SK-N-MC (cell line): ENCODE measurements around the gene NPTXR.

Experiments used
- DNase-seq: peaks from one replicate; pipeline ENCODE4 v3.0.0-alpha.2; 2011; ENCODE audit warnings: low read depth, low spot score
- H3K27ac ChIP-seq: fragments of 200-600 bp; sonication (generic); 2 replicates; pipeline ENCODE4 v1.5.1; 2016; ENCODE audit warnings: mixed run types
- H3K36me3 ChIP-seq: fragments of 200-600 bp; sonication (generic); 2 replicates; pipeline ENCODE4 v1.6.1; 2017; ENCODE audit warnings: antibody characterized with exemption, low read length, mixed read lengths; ENCODE audit not compliant: insufficient read depth
- H3K4me3 ChIP-seq: fragments of 200-600 bp; sonication (generic); 2 replicates; pipeline ENCODE4 v1.5.1; 2016
- H3K9ac ChIP-seq: fragments of 200-600 bp; sonication (generic); 2 replicates; pipeline ENCODE4 v1.8.0; 2017; ENCODE audit warnings: mixed run types, mixed read lengths; ENCODE audit not compliant: insufficient read length
- H3K9me3 ChIP-seq: fragments of 200-600 bp; sonication (generic); 2 replicates; pipeline ENCODE4 v1.6.1; 2017; ENCODE audit warnings: low read depth, mild to moderate bottlenecking, antibody characterized with exemption, low read length, moderate library complexity, mixed read lengths
- EZH2 ChIP-seq: fragments of 200-600 bp; sonication (generic); IDR thresholded peaks from one replicate; pipeline ENCODE4 v1.6.1; 2017; ENCODE audit warnings: antibody characterized with exemption
- FOXP2 ChIP-seq: optimal IDR thresholded peaks from 2 replicates; pipeline ENCODE3; 2011; ENCODE audit warnings: mild to moderate bottlenecking, moderate library complexity; ENCODE audit not compliant: insufficient read depth; ENCODE audit errors: extremely low read length, control extremely low read depth
- POLR2AphosphoS5 ChIP-seq: IDR thresholded peaks from 2 replicates; pipeline ENCODE4 v1.6.1; 2012; ENCODE audit warnings: mild to moderate bottlenecking, low read depth, low read length, borderline replicate concordance

The NPTXR gene

GRCh38 chr22:38843657-38844314 lies at the start of gene NPTXR:
TSS of gene NPTXR (minus strand) at chr22:38844028.
- TF ChIP-seq EZH2 (no peak), FOXP2 (no peak), POLR2AphosphoS5 (no peak)
- Histone ChIP-seq H3K4me3 (peak within 1 kb of the TSS; percentile 90), H3K27ac (peak within 1 kb of the TSS; percentile 19; the same call in 1 of the 2 replicates), H3K36me3 (no peaks in the 10 kb centered on the region), H3K9me3 (no peaks in the 10 kb centered on the region), H3K9ac (peak within 1 kb of the TSS; percentile 77)
- no peak for DNase-seq

GRCh38 chr22:38891256-38891655 lies 47.4 kb upstream of the NPTXR start:
- no peak for DNase-seq
- H3K4me3 ChIP-seq, result no peak overlapping the region
- H3K36me3 ChIP-seq, result no peaks in the 10 kb centered on the region
- TF ChIP-seq POLR2AphosphoS5, result no peak
- TF ChIP-seq EZH2, result no peak
- TF ChIP-seq FOXP2, result no peak
- H3K9me3 ChIP-seq, result no peaks in the 10 kb centered on the region
- H3K9ac ChIP-seq, result no peak overlapping the region
- no peak overlapping the region for H3K27ac ChIP-seq

- TF ChIP-seq FOXP2, result no peak
- no peak for TF ChIP-seq EZH2
- TF ChIP-seq POLR2AphosphoS5, result no peak
- DNase-seq, result no peak
- Histone ChIP-seq H3K27ac (no peak overlapping the region), H3K36me3 (no peaks in the 10 kb centered on the region), H3K4me3 (no peak overlapping the region), H3K9me3 (no peaks in the 10 kb centered on the region), H3K9ac (no peak overlapping the region)
Measured at GRCh38 chr22:38890377-38890776, 46.5 kb upstream of the NPTXR start.

- no peak for DNase-seq
Measured at GRCh38 chr22:38886333-38886732, 42.5 kb upstream of the NPTXR start.

GRCh38 chr22:38882972-38883622 lies 39.3 kb upstream of the NPTXR start:
- Histone ChIP-seq H3K4me3 (no peak overlapping the region), H3K9me3 (no peaks in the 10 kb centered on the region), H3K27ac (no peak overlapping the region), H3K9ac (no peak overlapping the region), H3K36me3 (no peaks in the 10 kb centered on the region)
- DNase-seq, result no peak
- TF ChIP-seq FOXP2 (no peak), POLR2AphosphoS5 (no peak), EZH2 (no peak)

More at GRCh38 chr22:38886333-38886732, 42.5 kb upstream of the NPTXR start:
- no peaks in the 10 kb centered on the region for H3K36me3 ChIP-seq
- H3K27ac ChIP-seq, result no peak overlapping the region
- TF ChIP-seq FOXP2 (no peak), EZH2 (no peak), POLR2AphosphoS5 (no peak)
- no peaks in the 10 kb centered on the region for H3K9me3 ChIP-seq
- no peak overlapping the region for H3K4me3 ChIP-seq
- H3K9ac ChIP-seq, result no peak overlapping the region

- H3K27ac ChIP-seq, result no peak overlapping the region
- TF ChIP-seq POLR2AphosphoS5 (no peak), EZH2 (no peak), FOXP2 (no peak)
- H3K9me3 ChIP-seq, result no peaks in the 10 kb centered on the region
- H3K9ac ChIP-seq, result no peak overlapping the region
- no peak overlapping the region for H3K4me3 ChIP-seq
- DNase-seq, result no peak
- no peaks in the 10 kb centered on the region for H3K36me3 ChIP-seq
Measured at GRCh38 chr22:38881997-38882879, 38.4 kb upstream of the NPTXR start.

- no peaks in the 10 kb centered on the region for H3K9me3 ChIP-seq
- no peak overlapping the region for H3K27ac ChIP-seq
- DNase-seq, result no peak
- TF ChIP-seq POLR2AphosphoS5 (no peak), EZH2 (no peak), FOXP2 (no peak)
- H3K36me3 ChIP-seq, result no peaks in the 10 kb centered on the region
- H3K4me3 ChIP-seq, result no peak overlapping the region
- no peak overlapping the region for H3K9ac ChIP-seq
Measured at GRCh38 chr22:38881464-38881871, 37.6 kb upstream of the NPTXR start.

- Histone ChIP-seq H3K4me3 (no peak overlapping the region), H3K27ac (no peak overlapping the region), H3K9ac (no peak overlapping the region), H3K36me3 (no peaks in the 10 kb centered on the region), H3K9me3 (no peaks in the 10 kb centered on the region)
- DNase-seq, result no peak
- TF ChIP-seq POLR2AphosphoS5 (no peak), FOXP2 (no peak), EZH2 (no peak)
Measured at GRCh38 chr22:38879961-38880360, 36.1 kb upstream of the NPTXR start.
